GM15510 (cell line): ENCODE data around the gene LRRC27.
A peak's percentile ranks its signal among the peaks of the same experiment; 100 is the strongest.

ENCODE experiments used
- POLR2A ChIP-seq: IDR thresholded peaks from 3 replicates; pipeline ENCODE4 v1.6.1; 2011; ENCODE audit warnings: borderline replicate concordance; ENCODE audit not compliant: insufficient read length; ENCODE audit errors: extremely low read depth

The LRRC27 gene

DNA sequence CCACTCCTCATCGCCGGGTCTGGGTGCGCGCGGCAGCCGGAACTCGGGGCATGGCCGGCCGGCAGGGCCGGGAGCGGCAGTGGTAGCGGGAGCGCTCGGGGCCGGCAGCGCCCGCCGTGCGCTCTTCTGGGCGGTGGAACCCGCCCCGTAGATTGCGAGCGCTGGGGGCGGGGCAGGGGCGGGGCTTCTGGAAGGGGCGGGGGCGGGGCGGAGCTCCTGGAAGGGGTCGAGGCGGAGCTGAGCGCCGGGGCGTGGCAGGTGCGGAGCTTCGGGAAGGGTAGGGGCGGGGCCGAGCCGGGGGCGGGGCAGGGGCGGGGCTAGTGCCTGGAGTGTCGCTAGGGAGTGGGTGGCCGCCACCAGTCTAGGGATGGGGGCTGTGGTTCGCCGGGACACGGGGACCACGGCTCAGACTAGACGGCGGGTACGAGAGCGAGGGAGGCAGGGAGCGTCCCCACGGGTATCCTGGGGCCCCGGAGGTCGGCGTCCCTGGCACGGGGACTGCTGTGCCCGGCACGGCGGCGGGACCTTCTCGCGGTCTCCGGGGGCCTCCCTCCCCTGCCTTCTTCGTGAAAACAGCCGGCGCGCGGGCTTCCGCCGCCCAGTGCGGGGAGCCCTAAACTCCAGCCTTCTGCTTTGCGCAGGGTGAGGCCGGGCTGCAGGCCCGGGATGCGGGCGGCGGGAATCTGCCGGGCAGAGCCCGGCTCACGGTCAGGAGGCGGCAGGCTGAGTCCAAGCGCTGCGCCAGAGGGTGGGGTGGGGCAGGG lies 24.0 kb upstream of the LRRC27 start, which contains the start of gene STK32C:
Gene STK32C, minus strand, starts transcription at position 128 of the 764 bp plus-strand sequence. Its CDS starts 117 bp downstream, at position 11.
- peak; percentile 31 for TF ChIP-seq POLR2A

GRCh38 chr10:132308587-132309470 lies 23.2 kb upstream of the LRRC27 start:
- no peak for TF ChIP-seq POLR2A

DNA sequence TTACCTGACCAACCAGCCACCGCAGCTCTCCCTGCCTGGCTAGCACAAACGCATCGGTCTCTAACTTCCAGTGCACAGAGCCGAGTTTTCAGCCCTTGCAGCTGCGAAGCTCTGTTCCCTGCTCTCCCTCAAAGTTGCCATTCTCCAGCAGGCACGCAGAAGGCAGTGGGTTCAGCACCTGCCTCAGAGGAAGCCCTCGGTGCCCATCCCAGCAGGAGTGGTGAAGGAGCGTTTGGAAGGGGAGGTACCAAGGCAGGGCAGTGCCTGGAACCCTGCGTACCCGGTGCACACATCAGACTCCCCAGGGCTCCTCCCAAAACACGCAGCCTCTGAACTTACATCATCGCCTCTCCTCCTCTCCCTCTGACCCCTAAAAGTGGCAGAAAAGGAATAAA lies 22.5 kb upstream of the LRRC27 start:
- TF ChIP-seq POLR2A, result no peak

- TF ChIP-seq POLR2A, result no peak
These were observed 22.0 kb upstream of the LRRC27 start for GRCh38 chr10:132309879-132310591.

DNA sequence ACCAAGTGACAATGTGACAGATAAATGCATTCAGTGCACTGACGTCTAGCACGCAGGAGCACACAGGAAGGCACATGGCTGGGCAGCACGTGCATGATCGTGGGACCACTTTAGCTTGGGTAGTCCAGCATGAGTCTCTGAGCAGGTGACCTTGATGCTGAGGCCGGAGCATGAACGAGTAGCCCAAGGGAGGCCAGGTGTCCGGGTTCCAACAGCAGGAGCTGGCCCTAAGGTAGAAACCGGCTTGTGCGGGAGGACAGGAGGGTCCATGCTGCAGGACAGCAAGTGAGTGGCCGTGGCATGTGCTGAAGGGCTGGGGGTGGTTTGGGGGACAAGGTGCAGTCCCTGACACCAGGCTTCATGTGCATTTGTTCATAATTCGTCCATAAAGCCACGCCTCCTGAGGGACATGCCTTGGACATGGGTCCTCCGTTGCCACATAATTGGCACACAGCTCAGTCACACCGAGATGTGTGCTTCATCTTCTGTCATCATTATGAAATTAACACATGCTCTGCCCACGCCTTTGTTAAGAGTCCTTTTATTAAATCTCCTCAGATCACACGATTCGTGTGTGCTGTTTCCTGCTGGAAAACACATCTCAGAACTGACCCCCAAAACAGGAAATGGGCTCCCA lies 21.2 kb upstream of the LRRC27 start:
- TF ChIP-seq POLR2A, result no peak

GRCh38 chr10:132311338-132311939 lies 20.6 kb upstream of the LRRC27 start:
- TF ChIP-seq POLR2A, result no peak

- TF ChIP-seq POLR2A, result no peak
These were observed 18.7 kb upstream of the LRRC27 start for GRCh38 chr10:132313305-132313704.

GRCh38 chr10:132313865-132314264 lies 18.1 kb upstream of the LRRC27 start:
- no peak for TF ChIP-seq POLR2A

- TF ChIP-seq POLR2A, result no peak
These were observed 17.7 kb upstream of the LRRC27 start for GRCh38 chr10:132314336-132314735.

DNA sequence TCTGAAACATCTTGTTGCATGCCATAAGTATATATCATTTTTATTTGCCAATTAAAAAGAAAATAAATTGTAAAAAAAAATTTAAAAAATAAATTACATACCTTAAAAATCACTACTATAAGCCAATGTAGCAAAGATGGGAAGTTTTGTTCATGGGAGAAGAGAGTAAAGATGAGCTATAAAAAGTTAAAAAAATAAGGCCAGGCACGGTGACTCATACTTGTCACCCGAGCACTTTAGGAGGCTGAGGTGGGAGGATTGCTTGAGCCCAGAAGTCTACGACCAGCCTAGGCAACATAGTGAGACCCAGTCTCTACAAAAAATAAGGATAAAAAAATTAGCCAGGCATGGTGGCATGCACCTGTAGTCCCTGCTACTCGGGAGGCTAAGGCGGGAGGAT lies 15.9 kb upstream of the LRRC27 start:
- TF ChIP-seq POLR2A, result no peak

DNA sequence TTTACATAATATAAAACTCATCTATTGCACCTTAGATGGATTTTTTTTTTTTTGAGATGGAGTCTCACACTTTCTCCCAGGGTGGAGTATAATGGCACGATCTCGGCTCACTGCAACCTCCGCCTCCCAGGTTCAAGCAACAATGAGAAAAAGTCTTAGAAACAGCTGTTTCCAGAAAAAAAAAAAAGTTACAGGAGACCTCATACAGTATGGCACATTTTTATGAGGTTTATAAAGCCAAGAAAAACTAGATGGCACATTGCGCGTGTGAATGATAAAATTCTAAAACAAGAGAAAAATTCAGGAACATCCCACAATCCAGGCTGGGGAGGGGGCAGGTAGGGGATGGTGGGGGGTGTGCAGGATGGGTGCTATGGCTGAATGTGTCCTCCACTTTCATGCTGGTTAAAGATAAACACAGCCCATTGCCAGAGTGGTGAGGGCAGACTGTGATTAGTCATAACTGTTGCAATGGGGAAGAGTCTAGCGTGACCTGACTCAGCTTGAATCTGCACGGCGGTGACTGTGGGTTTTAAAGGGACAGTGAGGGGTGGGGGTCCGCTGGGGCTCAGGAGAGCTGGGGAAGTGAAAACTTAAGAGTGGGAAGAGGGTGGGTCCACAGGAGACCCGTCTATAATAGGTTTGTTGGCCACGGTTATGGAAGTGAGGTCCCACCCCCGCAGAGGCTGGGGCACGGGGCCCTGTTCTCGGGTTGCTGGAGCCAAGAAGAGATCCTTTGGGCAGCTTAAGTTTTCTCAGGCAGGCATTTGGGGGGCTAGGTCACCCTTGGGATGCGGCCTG lies 11.9 kb upstream of the LRRC27 start:
- no peak for TF ChIP-seq POLR2A

- TF ChIP-seq POLR2A, result no peak
These were observed 11.1 kb upstream of the LRRC27 start for GRCh38 chr10:132320654-132321469.
